H1 (cell line): ENCODE measurements around the gene KCNMB4. TPM values are rescaled to one million over a fixed set of nuclear protein-coding genes. Genes with fewer than 3 reads are reported as not detected.

Experiments
- KDM5A ChIP-seq: fragments of 200-600 bp; IDR thresholded peaks from 2 replicates; pipeline ENCODE4 v1.7.1; 2012; ENCODE audit warnings: mild to moderate bottlenecking, low read length, inconsistent platforms, mixed read lengths
- SIRT6 ChIP-seq: IDR thresholded peaks from one replicate; pipeline ENCODE4 v1.7.1; 2012; ENCODE audit warnings: low read length, inconsistent platforms
- USF2 ChIP-seq: IDR thresholded peaks from 2 replicates; pipeline ENCODE4 v1.6.1; 2011; ENCODE audit warnings: low read length, improper control_type of control experiment
- polyA plus RNA-seq, 7 experiments: library from polyadenylated mRNA; depleted of rRNA in 3 of 7; stranded (reverse) in 5 of 7; unstranded in 2 of 7; fragments of >200 nt in 5 of 7; fragments of 200-250 nt in 2 of 7; gene quantifications; 1 replicate in 5 of 7; 2 replicates in 1 of 7; 4 replicates in 1 of 7; pipeline versions ENCODE4 v1.2.1 to v1.2.3, GENCODE V29; 2011 to 2013; ENCODE audit warnings: missing spikeins in 2 of 7, mixed read lengths in 2 of 7
- total RNA-seq: library from RNA; stranded (reverse); fragmentation: NEBNext Ultra II Directional; extraction: Animal tissue kit (Norgen Biotek cat#: 25700); gene quantifications from 2 replicates; pipeline ENCODE4 v1.2.1, GENCODE V29; 2021

KCNMB4 gene
- total and polyA plus RNA-seq, 2 of the 8 experiments (the other 6 are each of a cell fraction or from before 2014, with no cell fraction given) = 10.9 to 16.0 TPM

DNA sequence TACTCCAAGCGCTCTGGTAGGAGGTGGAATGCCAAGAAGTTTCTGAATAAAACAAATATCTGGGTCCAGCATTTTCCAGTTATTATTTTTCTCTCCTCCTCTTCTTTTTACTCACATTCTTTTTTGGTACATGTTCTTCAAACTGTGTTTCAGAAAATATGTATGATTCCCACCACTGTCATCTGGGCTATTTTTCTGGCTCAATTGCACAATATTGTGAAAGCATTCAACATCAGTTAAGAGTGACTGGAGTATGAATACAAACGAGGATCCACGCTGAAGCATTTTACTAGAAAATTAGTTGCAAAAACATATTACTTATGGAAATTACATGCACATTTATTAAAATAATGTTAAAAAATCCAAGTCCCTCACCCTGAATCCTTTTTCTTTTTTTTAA lies 61.5 kb downstream of the KCNMB4 start (continued):
- TF ChIP-seq USF2 = no peak
- TF ChIP-seq KDM5A = no peak
- TF ChIP-seq SIRT6 = no peak
